ENCODE results near the gene CCN2. TPM values are rescaled to one million over a fixed set of nuclear protein-coding genes. Genes with fewer than 3 reads are reported as not detected.

CCN2 gene
- total RNA-seq, 1 experiment from 2014 or later, result 44.1 TPM

DNA sequence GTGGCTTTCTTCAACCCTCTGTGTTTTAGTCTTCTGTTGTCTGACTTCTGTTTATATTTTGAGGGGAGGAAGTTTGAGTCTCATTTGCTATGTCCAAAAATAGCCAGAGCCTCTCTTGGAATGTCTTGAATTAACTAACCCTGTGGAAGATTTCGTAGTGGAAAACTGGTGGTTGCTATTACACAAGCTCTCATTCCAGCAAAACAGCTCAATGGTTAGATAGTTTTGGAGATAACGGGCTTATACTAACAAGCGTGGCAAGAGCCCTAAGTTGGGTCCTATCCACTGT lies 1.6 kb downstream of the CCN2 start:
- Histone ChIP-seq H4K20me1 (ENCODE audit: control insufficient read depth, insufficient read depth, insufficient read length) (peaks cover 4% of the 10 kb centered on the region), H3K79me1 (ENCODE audit: insufficient read depth, low read depth, low read length, poor library complexity, severe bottlenecking) (no peaks in the 10 kb centered on the region), H3K18ac (ENCODE audit: insufficient read length, low read depth, low read length) (no peak overlapping the region), H3K4ac (ENCODE audit: low read depth, low read length) (no peak overlapping the region), H3T11ph (ENCODE audit: low read length) (no peak overlapping the region), H2AK5ac (ENCODE audit: insufficient read length, low read length) (no peak overlapping the region), H4K91ac (ENCODE audit: insufficient read length, low read depth, low read length) (no peak overlapping the region), H3K9me3 (ENCODE audit: control insufficient read depth, low read depth, low read length) (no peaks in the 10 kb centered on the region), H2BK120ac (ENCODE audit: low read depth, low read length, poor library complexity, severe bottlenecking) (no peak overlapping the region), H2BK15ac (ENCODE audit: low read depth, low read length) (no peak overlapping the region), H3K9ac (ENCODE audit: extremely low read depth, insufficient read length, low read length) (peak overlapping the region; percentile 90), H3K27ac (ENCODE audit: insufficient read length, low read depth, low read length) (no peak overlapping the region), H3K23me2 (ENCODE audit: insufficient read length, low read depth, low read length, poor library complexity, severe bottlenecking) (peaks cover 7% of the 10 kb centered on the region), H3K4me2 (ENCODE audit: insufficient read depth, insufficient read length, low read length) (peak overlapping the region; percentile 86), H2BK12ac (ENCODE audit: insufficient read length, low read depth, low read length) (no peak overlapping the region), H3K4me1 (ENCODE audit: insufficient read depth, low read length) (peaks cover 12% of the 10 kb centered on the region; the same call in 1 of the 2 replicates), H3K56ac (ENCODE audit: insufficient read length, low read depth, low read length) (no peak overlapping the region), H2BK5ac (ENCODE audit: insufficient read length, low read length) (no peak overlapping the region), H4K8ac (replicated peaks; ENCODE audit: insufficient read length, low read depth, low read length) (no peak overlapping the region), H2BK20ac (ENCODE audit: low read depth, low read length, poor library complexity, severe bottlenecking) (no peak overlapping the region), H4K5ac (ENCODE audit: insufficient read length, low read depth, low read length) (no peak overlapping the region), H3K27me3 (ENCODE audit: insufficient read depth, low read length) (no peaks in the 10 kb centered on the region), H3K79me2 (ENCODE audit: insufficient read depth, low read length) (no peaks in the 10 kb centered on the region), H3K14ac (ENCODE audit: insufficient read depth, low read length) (no peak overlapping the region), H3K23ac (ENCODE audit: insufficient read length, low read depth, low read length) (no peak overlapping the region), H2AFZ (ENCODE audit: low read length) (no peak overlapping the region)
- H3K36me3 Mint-ChIP-seq (ENCODE audit: insufficient read depth in 1 of 3, low read depth in 3 of 3), result peaks cover 22 to 32% (median 26%) of the 10 kb centered on the region in 3 experiments
- peak overlapping the region; percentile 88 to 91 for H3K4me3 Mint-ChIP-seq
- TF ChIP-seq, protein P1, sequence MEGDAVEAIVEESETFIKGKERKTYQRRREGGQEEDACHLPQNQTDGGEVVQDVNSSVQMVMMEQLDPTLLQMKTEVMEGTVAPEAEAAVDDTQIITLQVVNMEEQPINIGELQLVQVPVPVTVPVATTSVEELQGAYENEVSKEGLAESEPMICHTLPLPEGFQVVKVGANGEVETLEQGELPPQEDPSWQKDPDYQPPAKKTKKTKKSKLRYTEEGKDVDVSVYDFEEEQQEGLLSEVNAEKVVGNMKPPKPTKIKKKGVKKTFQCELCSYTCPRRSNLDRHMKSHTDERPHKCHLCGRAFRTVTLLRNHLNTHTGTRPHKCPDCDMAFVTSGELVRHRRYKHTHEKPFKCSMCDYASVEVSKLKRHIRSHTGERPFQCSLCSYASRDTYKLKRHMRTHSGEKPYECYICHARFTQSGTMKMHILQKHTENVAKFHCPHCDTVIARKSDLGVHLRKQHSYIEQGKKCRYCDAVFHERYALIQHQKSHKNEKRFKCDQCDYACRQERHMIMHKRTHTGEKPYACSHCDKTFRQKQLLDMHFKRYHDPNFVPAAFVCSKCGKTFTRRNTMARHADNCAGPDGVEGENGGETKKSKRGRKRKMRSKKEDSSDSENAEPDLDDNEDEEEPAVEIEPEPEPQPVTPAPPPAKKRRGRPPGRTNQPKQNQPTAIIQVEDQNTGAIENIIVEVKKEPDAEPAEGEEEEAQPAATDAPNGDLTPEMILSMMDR (conservative IDR thresholded peaks at IDR 0.05), result no peak
- no peak for DNase-seq
- H3K4me1 Mint-ChIP-seq, result peaks cover 70 to 73% of the 10 kb centered on the region in 2 experiments
- no peaks in the 10 kb centered on the region; the same call in 1 of the 2 replicates for H3K27me3 Mint-ChIP-seq (ENCODE audit: low read depth)
- no CpG with 5 or more reads among the region's 3 CpGs for WGBS (ENCODE audit: extremely low coverage, insufficient read length, low lambda C conversion rate)
- H3K27ac Mint-ChIP-seq, result peak overlapping the region in 1 of 3 experiments; percentile 74; a peak in 3 of 7 replicates
- peaks cover 2 to 4% of the 10 kb centered on the region in 2 experiments; a peak in 3 of 5 replicates for H3K9me3 Mint-ChIP-seq

Data from H9 (cell line).